HCT116 (cell line): ENCODE data around the gene RPL29. TPM values are rescaled to one million over a fixed set of nuclear protein-coding genes. Genes with fewer than 3 reads are reported as not detected.

Experiments used
- ATAC-seq: fragments of 200-7000 bp; cut with Tn5 transposase; 2 replicates; pipeline ENCODE4 v1.9.1; 2020; ENCODE audit warnings: mild to moderate bottlenecking, moderate library complexity
- BruUV-seq: library from RNA; stranded (reverse); fragments of 400-500 nt; replicated peaks from 2 replicates; lab custom pipeline; 2021; lab: Mats Ljungman, UMichigan
- CTCF ChIA-PET: fragments of 300-600 bp; sonication (Branson Sonifier 250); formaldehyde crosslinking; loops from one replicate; lab custom pipeline; 2021; ENCODE audit warnings: antibody characterized with exemption; lab: Charles Lee
- POLR2A ChIA-PET: fragments of 300-600, 350-600 bp; sonication (Branson Sonifier 250); formaldehyde crosslinking; loops from one replicate; lab custom pipeline; 2021; ENCODE audit warnings: antibody characterized with exemption; lab: Charles Lee
- RAD21 ChIA-PET, 2 experiments: fragments of 300-600 bp; sonication (Branson Sonifier 250); formaldehyde crosslinking; loops; one replicate each; lab custom pipeline; 2023; ENCODE audit warnings: low total read pairs in 2 of 2; ENCODE audit not compliant: uncharacterized antibody in 2 of 2, unreplicated experiment in 2 of 2, low non-redundant PET in 1 of 2; lab: Charles Lee
- DNase-seq: peaks from one replicate; pipeline ENCODE4 v3.0.0-alpha.2; 2010; ENCODE audit warnings: low read depth, low spot score
- H2AFZ ChIP-seq: fragments of 200-600 bp; shearing (Covaris generic), sonication (generic); 2 replicates; pipeline ENCODE4 v1.6.1; 2017; ENCODE audit warnings: low read depth, mixed run types, mixed read lengths, antibody characterized with exemption, low read length; ENCODE audit not compliant: poor library complexity, severe bottlenecking
- H3K27ac ChIP-seq: 2 replicates; pipeline ENCODE4 v1.5.1; 2012; ENCODE audit warnings: low read depth, low read length
- H3K27me3 ChIP-seq: fragments of 200-600 bp; sonication (generic); 2 replicates; pipeline ENCODE4 v1.6.1; 2016; ENCODE audit warnings: mixed run types, low read length, mixed read lengths; ENCODE audit not compliant: insufficient read depth
- H3K36me3 ChIP-seq, 2 experiments: fragments of 200-500 bp in 1 of 2; fragments of 200-600 bp in 1 of 2; sonication (Bioruptor generic) in 1 of 2; sonication (generic) in 1 of 2; 2 replicates each; pipeline versions ENCODE4 v1.5.1 to v1.6.1; 2014 to 2016; ENCODE audit warnings: low read length in 2 of 2, inconsistent platforms in 1 of 2, mixed read lengths in 1 of 2, mixed run types in 1 of 2; ENCODE audit not compliant: insufficient read depth in 2 of 2, control insufficient read depth in 1 of 2
- H3K4me1 ChIP-seq, 2 experiments: fragments of 200-600 bp in 1 of 2; sonication (generic) in 1 of 2; 2 replicates each; pipeline versions ENCODE4 v1.5.1 to v1.6.1; 2012 to 2017; ENCODE audit warnings: low read length in 2 of 2, inconsistent platforms in 1 of 2, mild to moderate bottlenecking in 1 of 2, mixed read lengths in 1 of 2, mixed run types in 1 of 2, moderate library complexity in 1 of 2; ENCODE audit not compliant: insufficient read depth in 2 of 2, control insufficient read depth in 1 of 2
- H3K4me2 ChIP-seq: fragments of 200-600 bp; sonication (generic); 2 replicates; pipeline ENCODE4 v1.6.1; 2017; ENCODE audit warnings: mixed run types, low read length, mixed read lengths
- H3K4me3 ChIP-seq, 2 experiments: fragments of 200-600 bp in 1 of 2; sonication (generic) in 1 of 2; replicated peaks in 1 of 2; 2 replicates each; pipeline ENCODE4 v1.5.1; 2011 to 2016; ENCODE audit warnings: low read length in 2 of 2, control low read depth in 1 of 2, low read depth in 1 of 2, mild to moderate bottlenecking in 1 of 2, mixed read lengths in 1 of 2, mixed run types in 1 of 2
- H3K79me2 ChIP-seq: fragments of 200-600 bp; sonication (generic); 2 replicates; pipeline ENCODE4 v1.6.1; 2017; ENCODE audit warnings: mild to moderate bottlenecking, mixed run types, low read length, moderate library complexity, mixed read lengths; ENCODE audit not compliant: insufficient read depth
- H3K9ac ChIP-seq: fragments of 200-600 bp; sonication (generic); 2 replicates; pipeline ENCODE4 v1.6.1; 2016; ENCODE audit warnings: low read length, mixed read lengths
- H3K9me2 ChIP-seq: fragments of 200-600 bp; sonication (generic), shearing (Covaris generic); 2 replicates; pipeline ENCODE4 v1.6.1; 2017; ENCODE audit warnings: mixed run types, mild to moderate bottlenecking, moderate library complexity; ENCODE audit not compliant: insufficient read depth
- H3K9me3 ChIP-seq, 2 experiments: fragments of 200-500 bp in 1 of 2; fragments of 200-600 bp in 1 of 2; sonication (Bioruptor generic) in 1 of 2; sonication (generic) in 1 of 2; 2 replicates each; pipeline ENCODE4 v1.6.1; 2014 to 2017; ENCODE audit warnings: low read length in 2 of 2, mixed read lengths in 2 of 2, inconsistent platforms in 1 of 2, low read depth in 1 of 2, mild to moderate bottlenecking in 1 of 2, mixed run types in 1 of 2, moderate library complexity in 1 of 2; ENCODE audit not compliant: control insufficient read depth in 1 of 2, insufficient read depth in 1 of 2
- H4K20me1 ChIP-seq: fragments of 200-600 bp; sonication (generic), shearing (Covaris generic); 2 replicates; pipeline ENCODE4 v1.6.1; 2017; ENCODE audit warnings: mixed run types, mild to moderate bottlenecking, moderate library complexity; ENCODE audit not compliant: insufficient read depth
- CTCF ChIP-seq, 3 experiments: fragments of 200-600 bp in 1 of 3; sonication (generic) in 1 of 3; IDR thresholded peaks in 2 of 3; conservative IDR thresholded peaks in 1 of 3; 2 replicates each; pipeline ENCODE4 v1.5.1; 2012 to 2017; ENCODE audit warnings: low read depth in 2 of 3, low read length in 2 of 3, antibody characterized with exemption in 1 of 3, borderline replicate concordance in 1 of 3, control low read depth in 1 of 3, mild to moderate bottlenecking in 1 of 3, mixed read lengths in 1 of 3, mixed run types in 1 of 3, moderate library complexity in 1 of 3; ENCODE audit not compliant: insufficient read depth in 1 of 3
- EGR1 ChIP-seq: IDR thresholded peaks from 2 replicates; pipeline ENCODE4 v1.6.1; 2012; ENCODE audit warnings: low read depth
- ELF1 ChIP-seq: IDR thresholded peaks from 2 replicates; pipeline ENCODE4 v1.6.1; 2012; ENCODE audit warnings: low read depth, borderline replicate concordance
- EZH2 ChIP-seq: fragments of 200-600 bp; sonication (generic); IDR thresholded peaks from 2 replicates; pipeline ENCODE4 v1.6.1; 2017; ENCODE audit warnings: antibody characterized with exemption, mixed run types
- EZH2phosphoT487 ChIP-seq: fragments of 200-600 bp; IDR thresholded peaks from 2 replicates; pipeline ENCODE4 v1.6.1; 2018; ENCODE audit warnings: antibody characterized with exemption, borderline replicate concordance
- FOSL1 ChIP-seq: IDR thresholded peaks from 2 replicates; pipeline ENCODE4 v1.6.1; 2012; ENCODE audit warnings: low read depth
- MAX ChIP-seq: IDR thresholded peaks from 2 replicates; pipeline ENCODE4 v1.6.1; 2012
- POLR2A ChIP-seq: IDR thresholded peaks from 2 replicates; pipeline ENCODE4 v1.7.0; 2011; ENCODE audit warnings: borderline replicate concordance; ENCODE audit not compliant: insufficient read depth, insufficient read length; ENCODE audit errors: extremely low read depth
- REST ChIP-seq: IDR thresholded peaks from 2 replicates; pipeline ENCODE4 v1.6.1; 2012; ENCODE audit warnings: low read depth
- SP1 ChIP-seq: IDR thresholded peaks from 2 replicates; pipeline ENCODE4 v1.6.1; 2012; ENCODE audit warnings: low read depth
- ZFX ChIP-seq: fragments of 450-650 bp; IDR thresholded peaks from 2 replicates; pipeline ENCODE4 v1.6.1; 2017
- ZNF274 ChIP-seq: fragments of 200-500 bp; sonication (Bioruptor generic); IDR thresholded peaks from 2 replicates; pipeline ENCODE4 v1.6.1; 2014; ENCODE audit warnings: mild to moderate bottlenecking, low read depth, low read length, inconsistent platforms
- intact Hi-C: fragments of 100-400 bp; cut with micrococcal nuclease; formaldehyde crosslinking; loops from 2 replicates; pipeline ENCODE4 v1.10.0; 2022
- total RNA-seq: library from RNA; stranded (reverse); gene quantifications from one replicate; pipeline ENCODE4 v1.2.1, GENCODE V29; 2021; ENCODE audit not compliant: unreplicated experiment

The RPL29 gene
- total RNA-seq, 1 experiment from 2014 or later: 1,880 TPM

GRCh38 chr3:52029535-52029934 lies 33.8 kb upstream of the RPL29 start:
- Histone ChIP-seq H3K4me2 (no peak overlapping the region), H3K27ac (no peak overlapping the region), H3K4me1 (peaks cover 4 to 15% of the 10 kb centered on the region in 2 experiments), H3K9me2 (no peaks in the 10 kb centered on the region), H3K36me3 (no peaks in the 10 kb centered on the region), H3K9ac (no peak overlapping the region), H3K27me3 (no peaks in the 10 kb centered on the region), H3K79me2 (no peaks in the 10 kb centered on the region), H3K9me3 (no peaks in the 10 kb centered on the region), H4K20me1 (no peaks in the 10 kb centered on the region), H2AFZ (no peak overlapping the region), H3K4me3 (no peak overlapping the region)
- ATAC-seq (no peak), DNase-seq (no peak)
- ChIA-PET POLR2A (no interaction called here), CTCF (interaction anchor here (2.8 kb wide), 1 partner anchor 23 kb away, joined by 7 read pairs; no protein-coding TSS in a partner anchor), RAD21 (no interaction called here)
- BruUV-seq: no TSS peak
- intact Hi-C loops: no loop called here
- TF ChIP-seq ZNF274 (no peak), POLR2A (no peak), EZH2phosphoT487 (no peak), EZH2 (no peak), MAX (no peak), FOSL1 (no peak)

GRCh38 chr3:52029053-52029452 lies 33.4 kb upstream of the RPL29 start:
- Histone ChIP-seq H3K9me2 (no peaks in the 10 kb centered on the region), H3K4me3 (no peak overlapping the region), H3K4me1 (peaks cover 4 to 15% of the 10 kb centered on the region in 2 experiments)
- CTCF ChIA-PET: interaction anchor here (1.0 to 2.8 kb wide), 2 partner anchors 12 to 24 kb away, joined by 4 to 7 read pairs; no protein-coding TSS in a partner anchor
- ATAC-seq: no peak
- intact Hi-C loops: no loop called here
- TF ChIP-seq MAX (no peak), ZFX (no peak), REST (no peak), SP1 (no peak), EGR1 (no peak), ELF1 (no peak), EZH2phosphoT487 (no peak), CTCF (IDR thresholded peaks at IDR 0.05 in 2 of 3, conservative IDR thresholded peaks at IDR 0.05 in 1 of 3; ENCODE audit: borderline replicate concordance in 1 of 3, insufficient read depth in 1 of 3, low read depth in 2 of 3, low read length in 2 of 3) (no peak), ZNF274 (no peak), POLR2A (no peak)
- TF ChIP-seq, all 23 proteins: peak for 0
- H3K27ac ChIP-seq: no peak overlapping the region
- H4K20me1 ChIP-seq: no peaks in the 10 kb centered on the region
- BruUV-seq: no TSS peak
- no peaks in the 10 kb centered on the region for H3K9me3 ChIP-seq
- H2AFZ ChIP-seq: no peak overlapping the region
- H3K27me3 ChIP-seq: no peaks in the 10 kb centered on the region
- RAD21 ChIA-PET: no interaction called here
- DNase-seq: no peak
- H3K79me2 ChIP-seq: no peaks in the 10 kb centered on the region
- no peak overlapping the region for H3K4me2 ChIP-seq
- POLR2A ChIA-PET: no interaction called here
- H3K36me3 ChIP-seq: no peaks in the 10 kb centered on the region
- H3K9ac ChIP-seq: no peak overlapping the region
